Measurements from ENCODE around the gene SETD1A. TPM values are rescaled to one million over a fixed set of nuclear protein-coding genes. Genes with fewer than 3 reads are reported as not detected.

SETD1A gene
- total and polyA plus RNA-seq, 9 of the 15 experiments (the other 6 are each of a cell fraction or from before 2014, with no cell fraction given), result 0.08 to 36.0 (median 4.2) TPM

- TF ChIP-seq ATF3 (IDR thresholded peaks at IDR 0.05) (peak; percentile 77), ATF3 (CRISPR knock-in tag; conservative IDR thresholded peaks at IDR 0.05) (peak; percentile 76), GATA2 (CRISPR knock-in tag; IDR thresholded peaks at IDR 0.05) (no peak), HSF4 (CRISPR knock-in tag; IDR thresholded peaks at IDR 0.05; ENCODE audit: borderline replicate concordance) (no peak), BRD4 (IDR thresholded peaks at IDR 0.05) (0 out of 2 replicates have a peak, but pooled peaks have one; percentile 77), CAMTA2 (CRISPR knock-in tag; conservative IDR thresholded peaks at IDR 0.05) (no peak), ASH1L (IDR thresholded peaks at IDR 0.05; ENCODE audit: borderline replicate concordance, low read depth, partially characterized antibody) (peak; percentile 85), STAT6 (CRISPR knock-in tag; IDR thresholded peaks at IDR 0.05) (no peak; the same call in 1 of the 2 replicates), ZNF507 (tag; conservative IDR thresholded peaks at IDR 0.05) (no peak), ZBTB26 (CRISPR knock-in tag; IDR thresholded peaks at IDR 0.05) (no peak), USF1 (CRISPR knock-in tag; IDR thresholded peaks at IDR 0.05) (peak; percentile 100), UBTF (IDR thresholded peaks at IDR 0.05; ENCODE audit: borderline replicate concordance in 1 of 2, low read depth in 2 of 2, low read length in 2 of 2) (0 out of 4 replicates have a peak, but pooled peaks have one; percentile 9 to 18), ATF2 (CRISPR knock-in tag; IDR thresholded peaks at IDR 0.05) (peak; percentile 78), ZNF277 (CRISPR knock-in tag; IDR thresholded peaks at IDR 0.05; ENCODE audit: borderline replicate concordance) (no peak)
Measured at GRCh38 chr16:31032736-31033708, 75.5 kb downstream of the SETD1A start, which contains the start of gene STX4 (continued).
